HepG2 (cell line): Measurements from ENCODE around the gene VPS26A. TPM values are rescaled to one million over a fixed set of nuclear protein-coding genes. Genes with fewer than 3 reads are reported as not detected.

Experiments
- CREB3 ChIP-seq: sonication (generic); formaldehyde crosslinking; IDR thresholded peaks from 2 replicates; pipeline ENCODE4 v1.5.0; 2020; ENCODE audit warnings: missing genetic modification reagents
- FOXO1 ChIP-seq: sonication (generic); formaldehyde crosslinking; IDR thresholded peaks from 2 replicates; pipeline ENCODE4 v1.4.0; 2020; ENCODE audit warnings: missing genetic modification reagents
- GPBP1L1 ChIP-seq: sonication (generic); formaldehyde crosslinking; IDR thresholded peaks from 2 replicates; pipeline ENCODE4 v1.5.0; 2020; ENCODE audit warnings: mild to moderate bottlenecking, missing genetic modification reagents
- IKZF1 ChIP-seq: fragments of 450-650 bp; IDR thresholded peaks from 2 replicates; pipeline ENCODE4 v1.7.1; 2016
- ISL2 ChIP-seq: sonication (generic); formaldehyde crosslinking; IDR thresholded peaks from 2 replicates; pipeline ENCODE4 v1.5.0; 2020; ENCODE audit warnings: missing genetic modification reagents
- JUNB ChIP-seq: sonication (generic); formaldehyde crosslinking; IDR thresholded peaks from 2 replicates; pipeline ENCODE4 v1.8.0; 2022; ENCODE audit warnings: missing genetic modification reagents, mild to moderate bottlenecking, borderline replicate concordance
- JUND ChIP-seq: sonication (generic); formaldehyde crosslinking; IDR thresholded peaks from 2 replicates; pipeline ENCODE4 v1.8.0; 2022; ENCODE audit warnings: mild to moderate bottlenecking, missing genetic modification reagents
- MIXL1 ChIP-seq: IDR thresholded peaks from 2 replicates; pipeline ENCODE4 v1.6.1; 2016
- NR2C2 ChIP-seq: sonication (generic); formaldehyde crosslinking; IDR thresholded peaks from 2 replicates; pipeline ENCODE4 v1.4.0; 2020; ENCODE audit warnings: missing genetic modification reagents, mild to moderate bottlenecking, moderate library complexity, borderline replicate concordance
- NRL ChIP-seq: sonication (generic); formaldehyde crosslinking; IDR thresholded peaks from 2 replicates; pipeline ENCODE4 v1.5.0; 2020; ENCODE audit warnings: missing genetic modification reagents, mild to moderate bottlenecking, moderate library complexity, borderline replicate concordance
- PLRG1 ChIP-seq: fragments of 450-650 bp; conservative IDR thresholded peaks from 2 replicates; pipeline ENCODE4 v1.6.1; 2016
- SRSF9 ChIP-seq: fragments of 200-400 bp; formaldehyde crosslinking; IDR thresholded peaks from 2 replicates; pipeline ENCODE4 v1.6.1; 2018; ENCODE audit warnings: borderline replicate concordance, mild to moderate bottlenecking, low read depth, low read length; ENCODE audit not compliant: insufficient read depth, poor library complexity, severe bottlenecking
- ZC3H4 ChIP-seq: sonication (generic); formaldehyde crosslinking; IDR thresholded peaks from 2 replicates; pipeline ENCODE4 v1.4.0; 2020; ENCODE audit warnings: missing genetic modification reagents, borderline replicate concordance
- ZKSCAN8 ChIP-seq: IDR thresholded peaks from 2 replicates; pipeline ENCODE4 v1.6.1; 2016; ENCODE audit warnings: borderline replicate concordance, missing genetic modification reagents, missing compliant biosample characterization
- ZNF10 ChIP-seq: sonication (generic); formaldehyde crosslinking; IDR thresholded peaks from 2 replicates; pipeline ENCODE4 v1.4.0; 2020; ENCODE audit warnings: mild to moderate bottlenecking, low read depth, missing genetic modification reagents, borderline replicate concordance
- ZNF232 ChIP-seq: sonication (generic); formaldehyde crosslinking; IDR thresholded peaks from 2 replicates; pipeline ENCODE4 v1.4.0; 2020; ENCODE audit warnings: missing genetic modification reagents, borderline replicate concordance
- ZNF441 ChIP-seq: sonication (generic); formaldehyde crosslinking; IDR thresholded peaks from 2 replicates; pipeline ENCODE4 v1.7.0; 2021; ENCODE audit warnings: missing genetic modification reagents, borderline replicate concordance
- ZNF615 ChIP-seq: sonication (generic); formaldehyde crosslinking; IDR thresholded peaks from 2 replicates; pipeline ENCODE4 v1.5.0; 2020; ENCODE audit warnings: mild to moderate bottlenecking, missing genetic modification reagents, borderline replicate concordance
- ZNF616 ChIP-seq: sonication (generic); formaldehyde crosslinking; IDR thresholded peaks from 2 replicates; pipeline ENCODE4 v1.5.0; 2020; ENCODE audit warnings: low read depth, mild to moderate bottlenecking, missing genetic modification reagents
- ZNF83 ChIP-seq: sonication (generic); formaldehyde crosslinking; IDR thresholded peaks from 2 replicates; pipeline ENCODE4 v1.4.0; 2020; ENCODE audit warnings: missing genetic modification reagents, mild to moderate bottlenecking, borderline replicate concordance
- polyA plus RNA-seq, 8 experiments: library from polyadenylated mRNA; depleted of rRNA in 3 of 8; stranded (reverse) in 7 of 8; unstranded in 1 of 8; fragments of >200 nt; fragmentation: Illumina TruSeq in 4 of 8; extraction: Trizol in 4 of 8; gene quantifications; 2 replicates each; pipeline versions ENCODE4 v1.2.1 to v1.2.3, GENCODE V29; 2011 to 2016; ENCODE audit warnings: low read depth in 4 of 8, missing spikeins in 1 of 8, mixed read lengths in 1 of 8; ENCODE audit not compliant: insufficient read depth in 1 of 8
- total RNA-seq, 5 experiments: library from RNA; depleted of rRNA; stranded (reverse); fragments of >200 nt; fragmentation: Illumina TruSeq; extraction: Trizol; gene quantifications; 2 replicates each; pipeline ENCODE4 v1.2.3, GENCODE V29; 2016; ENCODE audit warnings: low read depth in 1 of 5
- TF ChIP-seq, protein P1 (sequence below): sonication (generic); formaldehyde crosslinking; IDR thresholded peaks from 2 replicates; pipeline ENCODE4 v1.5.0; 2020; ENCODE audit warnings: mild to moderate bottlenecking, missing genetic modification reagents
- TF ChIP-seq, protein P2 (sequence below): sonication (generic); formaldehyde crosslinking; IDR thresholded peaks from 2 replicates; pipeline ENCODE4 v1.4.0; 2020; ENCODE audit warnings: missing genetic modification reagents
- TF ChIP-seq, protein P3 (sequence below): sonication (generic); formaldehyde crosslinking; IDR thresholded peaks from 2 replicates; pipeline ENCODE4 v1.4.0; 2020; ENCODE audit warnings: mild to moderate bottlenecking, missing genetic modification reagents

The VPS26A gene
- total and polyA plus RNA-seq, 2 of the 13 experiments (the other 11 are each of a cell fraction or from before 2014, with no cell fraction given), result 12.9 to 32.6 TPM

DNA sequence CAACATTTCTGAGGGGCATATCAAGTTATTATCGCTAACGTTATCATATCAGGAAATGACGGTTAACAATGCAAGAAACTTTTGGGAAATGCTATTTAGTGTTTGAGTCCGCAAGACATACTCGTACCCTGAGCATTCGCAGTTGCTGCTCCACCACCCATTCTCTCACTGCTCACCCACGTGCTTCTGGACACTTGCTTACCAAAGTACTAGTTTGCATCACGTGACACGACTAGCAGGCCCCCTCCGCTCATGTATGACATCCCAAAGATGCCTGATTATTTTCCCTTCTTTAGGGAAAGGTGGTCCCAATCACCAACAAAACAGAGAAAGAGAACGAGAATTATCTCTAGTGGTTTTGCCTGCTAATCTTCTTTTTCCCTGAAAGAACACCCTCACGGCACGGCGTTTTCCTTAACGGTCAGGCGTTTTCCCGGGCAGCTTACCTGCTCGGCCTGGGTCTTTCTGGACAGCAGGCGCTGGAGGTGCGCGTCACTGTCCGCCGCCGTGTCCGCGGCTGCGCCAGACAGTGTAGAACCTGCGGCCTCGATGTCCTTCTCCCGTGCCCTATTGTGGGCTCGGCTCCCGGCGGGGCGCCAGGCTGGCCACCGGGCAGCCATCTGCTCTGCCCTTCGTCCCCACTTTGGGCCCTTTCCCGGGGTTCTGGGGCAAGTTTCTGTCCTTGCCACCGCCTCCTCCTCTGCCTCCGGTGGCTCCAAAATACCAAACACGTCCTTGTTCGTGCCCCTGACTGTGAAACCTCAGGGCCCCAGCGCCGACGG, 56.0 kb downstream of the VPS26A start, which contains the start of gene SUPV3L1 (continued):
- TF ChIP-seq, protein P1, sequence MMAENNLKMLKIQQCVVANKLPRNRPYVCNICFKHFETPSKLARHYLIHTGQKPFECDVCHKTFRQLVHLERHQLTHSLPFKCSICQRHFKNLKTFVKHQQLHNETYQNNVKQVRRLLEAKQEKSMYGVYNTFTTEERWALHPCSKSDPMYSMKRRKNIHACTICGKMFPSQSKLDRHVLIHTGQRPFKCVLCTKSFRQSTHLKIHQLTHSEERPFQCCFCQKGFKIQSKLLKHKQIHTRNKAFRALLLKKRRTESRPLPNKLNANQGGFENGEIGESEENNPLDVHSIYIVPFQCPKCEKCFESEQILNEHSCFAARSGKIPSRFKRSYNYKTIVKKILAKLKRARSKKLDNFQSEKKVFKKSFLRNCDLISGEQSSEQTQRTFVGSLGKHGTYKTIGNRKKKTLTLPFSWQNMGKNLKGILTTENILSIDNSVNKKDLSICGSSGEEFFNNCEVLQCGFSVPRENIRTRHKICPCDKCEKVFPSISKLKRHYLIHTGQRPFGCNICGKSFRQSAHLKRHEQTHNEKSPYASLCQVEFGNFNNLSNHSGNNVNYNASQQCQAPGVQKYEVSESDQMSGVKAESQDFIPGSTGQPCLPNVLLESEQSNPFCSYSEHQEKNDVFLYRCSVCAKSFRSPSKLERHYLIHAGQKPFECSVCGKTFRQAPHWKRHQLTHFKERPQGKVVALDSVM (CRISPR knock-in tag), result no peak
- TF ChIP-seq ISL2 (peak; percentile 40; the same call in 1 of the 2 replicates), CREB3 (CRISPR knock-in tag) (no peak), JUNB (CRISPR knock-in tag) (no peak), JUND (CRISPR knock-in tag) (no peak), ZNF10 (CRISPR knock-in tag) (no peak), ZNF232 (CRISPR knock-in tag) (no peak), ZC3H4 (CRISPR knock-in tag) (no peak), ZNF83 (CRISPR knock-in tag) (no peak), NR2C2 (peak; percentile 55; the same call in 1 of the 2 replicates), NRL (CRISPR knock-in tag) (no peak; the same call in 1 of the 2 replicates), MIXL1 (peak; percentile 26; the same call in 1 of the 2 replicates), PLRG1 (no peak), ZNF441 (CRISPR knock-in tag) (0 out of 2 replicates have a peak, but pooled peaks have one; percentile 1), GPBP1L1 (CRISPR knock-in tag) (no peak), FOXO1 (CRISPR knock-in tag) (peak; percentile 29; the same call in 1 of the 2 replicates), ZNF616 (CRISPR knock-in tag) (no peak), ZNF615 (CRISPR knock-in tag) (no peak), IKZF1 (no peak), SRSF9 (no peak), ZKSCAN8 (peak; percentile 28; the same call in 1 of the 2 replicates)
- TF ChIP-seq, protein P2, sequence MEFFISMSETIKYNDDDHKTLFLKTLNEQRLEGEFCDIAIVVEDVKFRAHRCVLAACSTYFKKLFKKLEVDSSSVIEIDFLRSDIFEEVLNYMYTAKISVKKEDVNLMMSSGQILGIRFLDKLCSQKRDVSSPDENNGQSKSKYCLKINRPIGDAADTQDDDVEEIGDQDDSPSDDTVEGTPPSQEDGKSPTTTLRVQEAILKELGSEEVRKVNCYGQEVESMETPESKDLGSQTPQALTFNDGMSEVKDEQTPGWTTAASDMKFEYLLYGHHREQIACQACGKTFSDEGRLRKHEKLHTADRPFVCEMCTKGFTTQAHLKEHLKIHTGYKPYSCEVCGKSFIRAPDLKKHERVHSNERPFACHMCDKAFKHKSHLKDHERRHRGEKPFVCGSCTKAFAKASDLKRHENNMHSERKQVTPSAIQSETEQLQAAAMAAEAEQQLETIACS (CRISPR knock-in tag), result no peak
- TF ChIP-seq, protein P3, sequence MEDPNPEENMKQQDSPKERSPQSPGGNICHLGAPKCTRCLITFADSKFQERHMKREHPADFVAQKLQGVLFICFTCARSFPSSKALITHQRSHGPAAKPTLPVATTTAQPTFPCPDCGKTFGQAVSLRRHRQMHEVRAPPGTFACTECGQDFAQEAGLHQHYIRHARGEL (CRISPR knock-in tag), result no peak
